GM19035 (cell line): ENCODE measurements around the gene ZNHIT2.

Experiments
- ATAC-seq: cut with Tn5 transposase; IDR thresholded peaks from one replicate; pipeline ENCODE4 v1.9.1; 2021; ENCODE audit not compliant: unreplicated experiment

ZNHIT2 gene

DNA sequence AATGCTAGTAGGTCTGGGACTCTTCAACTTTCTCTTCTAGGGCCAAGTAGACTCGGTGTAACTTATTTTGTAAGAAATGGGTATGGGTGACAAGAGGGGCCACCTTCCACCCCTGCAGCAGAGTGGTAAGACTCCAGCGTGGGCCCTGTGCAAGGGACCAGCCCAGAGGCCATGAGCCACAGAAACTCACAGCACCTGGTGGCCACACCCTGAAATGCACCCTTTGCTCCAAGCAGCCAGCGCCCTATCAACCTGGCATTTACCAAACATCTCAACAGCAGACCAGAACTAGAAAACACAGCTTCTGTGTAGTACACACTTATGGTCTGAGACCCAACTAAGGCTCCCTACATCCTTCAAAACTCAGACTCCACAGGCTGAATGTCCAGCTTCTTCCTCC, 39.4 kb downstream of the ZNHIT2 start:
- no peak for ATAC-seq

- ATAC-seq, result no peak
Observed at GRCh38 chr11:65077451-65077850, 40.0 kb downstream of the ZNHIT2 start.

- ATAC-seq, result no peak
Observed at GRCh38 chr11:65072631-65072966, 44.9 kb downstream of the ZNHIT2 start.

- no peak for ATAC-seq
Observed at GRCh38 chr11:65071907-65072630, 45.4 kb downstream of the ZNHIT2 start.

- ATAC-seq, result no peak
Observed at GRCh38 chr11:65069217-65069616, 48.3 kb downstream of the ZNHIT2 start.

DNA sequence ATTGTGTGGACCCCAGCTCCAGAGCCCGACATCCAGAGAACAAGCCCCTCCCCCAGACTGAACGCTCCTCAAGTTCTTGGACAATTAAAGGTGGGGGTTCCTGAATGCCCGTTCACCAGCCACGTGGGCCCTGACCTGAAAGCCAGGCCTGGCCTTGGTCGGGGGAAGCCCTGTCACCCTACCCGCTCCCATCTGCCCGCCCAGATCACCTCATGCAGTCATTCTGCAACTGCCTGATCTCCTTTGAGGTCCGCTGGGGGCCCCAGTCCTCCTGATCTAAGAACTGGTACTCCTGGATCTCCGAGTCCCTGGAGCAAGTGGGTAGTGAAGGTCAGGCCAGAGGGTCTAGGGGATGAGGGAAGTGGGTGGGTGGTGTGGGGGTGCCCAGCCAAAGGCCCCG, 50.1 kb downstream of the ZNHIT2 start:
- ATAC-seq, result no peak

DNA sequence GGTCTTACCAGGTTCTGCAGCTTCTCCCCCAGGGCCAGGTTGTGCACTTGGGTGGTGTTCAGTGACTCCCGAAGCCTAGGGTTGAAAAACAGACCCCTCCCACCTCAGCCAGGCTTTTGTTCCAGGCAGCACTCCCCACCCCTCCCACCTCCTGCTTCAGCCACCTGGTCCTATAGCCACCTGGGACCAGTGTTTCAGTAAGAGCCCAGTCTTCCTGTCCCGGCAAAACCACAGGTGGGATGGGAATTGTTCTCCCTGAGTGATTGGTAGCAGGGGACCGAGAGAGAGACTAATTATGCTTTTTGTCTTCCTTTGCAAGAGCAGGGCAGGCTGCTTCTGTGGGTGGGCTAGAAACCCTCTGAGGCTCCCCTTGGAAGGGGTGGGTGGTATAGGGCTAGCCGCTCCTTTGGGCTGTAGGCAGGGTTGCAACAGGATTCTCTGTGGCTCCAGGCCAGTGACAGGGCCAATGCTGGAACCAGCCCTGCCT, 50.7 kb downstream of the ZNHIT2 start:
- no peak for ATAC-seq
